NCI-H1930 (cell line): ENCODE results near the gene RRP1.

Experiments
- DNase-seq, 2 experiments: peaks; one replicate each; lab custom pipeline; 2025; lab: John Stamatoyannopoulos, UW

RRP1 gene, protein sequence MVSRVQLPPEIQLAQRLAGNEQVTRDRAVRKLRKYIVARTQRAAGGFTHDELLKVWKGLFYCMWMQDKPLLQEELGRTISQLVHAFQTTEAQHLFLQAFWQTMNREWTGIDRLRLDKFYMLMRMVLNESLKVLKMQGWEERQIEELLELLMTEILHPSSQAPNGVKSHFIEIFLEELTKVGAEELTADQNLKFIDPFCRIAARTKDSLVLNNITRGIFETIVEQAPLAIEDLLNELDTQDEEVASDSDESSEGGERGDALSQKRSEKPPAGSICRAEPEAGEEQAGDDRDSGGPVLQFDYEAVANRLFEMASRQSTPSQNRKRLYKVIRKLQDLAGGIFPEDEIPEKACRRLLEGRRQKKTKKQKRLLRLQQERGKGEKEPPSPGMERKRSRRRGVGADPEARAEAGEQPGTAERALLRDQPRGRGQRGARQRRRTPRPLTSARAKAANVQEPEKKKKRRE

DNA sequence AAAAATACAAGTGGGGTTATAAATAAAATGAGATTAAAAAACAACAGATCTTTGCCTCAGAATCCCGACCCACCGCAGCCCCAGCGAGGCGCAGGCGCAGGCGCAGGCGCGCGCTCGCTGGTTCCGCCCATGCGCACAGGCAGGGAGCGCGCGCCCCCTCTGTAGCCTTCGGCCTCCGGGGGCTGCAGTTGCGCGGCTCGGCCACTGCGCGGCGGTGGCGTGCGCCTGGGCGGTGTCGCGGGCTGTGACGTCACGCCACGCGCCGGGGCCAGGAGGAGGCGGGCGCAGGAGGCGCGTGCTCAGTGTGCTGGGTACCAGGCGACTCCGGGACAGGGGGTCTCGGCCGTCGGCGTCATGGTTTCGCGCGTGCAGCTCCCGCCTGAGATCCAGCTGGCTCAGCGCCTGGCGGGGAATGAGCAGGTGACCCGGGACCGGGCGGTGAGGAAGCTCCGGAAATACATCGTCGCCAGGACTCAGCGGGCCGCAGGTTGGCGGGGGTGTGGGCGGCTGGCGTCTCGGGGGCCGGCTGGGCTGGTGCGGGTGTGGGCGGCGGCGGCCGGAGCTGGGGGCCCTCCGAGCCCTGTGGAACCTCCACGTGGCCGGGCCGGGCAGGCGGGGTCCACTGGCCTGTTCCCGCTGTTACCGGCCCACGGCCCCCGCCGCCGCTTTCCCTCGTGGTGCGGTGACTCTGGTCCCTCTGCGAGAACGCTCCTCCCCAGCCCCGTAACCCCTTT lies at the start of gene RRP1:
RRP1 (plus strand) TSS at position 302 of the 734 bp plus-strand sequence; CDS start at position 355, 53 bp downstream.
- DNase-seq: peak; percentile 78 to 91

DNA sequence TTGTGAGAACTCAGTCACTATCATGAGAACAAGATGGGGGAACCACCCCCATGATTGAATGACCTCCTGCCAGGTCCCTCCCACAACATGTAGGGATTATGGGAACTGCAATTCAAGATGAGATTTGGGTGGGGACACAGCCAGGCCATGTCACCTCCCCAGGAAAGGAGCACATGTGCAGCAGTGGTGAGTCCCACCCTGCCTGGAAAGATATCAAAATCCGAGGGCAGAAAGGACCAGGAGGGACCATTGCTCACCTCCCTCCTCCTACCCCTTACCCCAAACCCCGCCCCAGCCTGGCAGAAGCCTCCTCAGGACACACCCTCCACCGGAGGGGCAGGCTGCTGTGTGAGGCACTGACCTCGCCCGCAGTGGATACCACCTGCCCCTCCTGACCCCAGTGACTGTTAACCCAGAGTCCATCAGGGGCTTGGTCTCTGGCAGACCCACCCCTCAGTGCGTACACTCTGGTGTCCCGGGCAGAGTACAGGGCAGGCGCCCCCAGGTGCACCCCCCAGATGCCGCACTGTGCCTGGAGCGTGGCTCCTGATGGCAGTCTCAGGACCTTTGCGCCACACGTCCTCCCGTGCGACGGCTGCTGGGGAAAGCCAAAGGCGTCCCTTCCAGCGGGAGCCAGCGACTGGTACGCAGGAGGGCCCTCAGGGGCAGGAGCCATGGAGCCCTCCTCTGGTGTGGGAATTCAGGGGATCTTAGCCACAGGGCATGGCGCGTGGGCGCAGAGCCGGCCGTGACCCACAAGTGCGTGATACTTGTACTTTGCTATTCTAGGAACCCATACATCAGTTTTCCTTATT lies 49.5 kb upstream of the RRP1 start:
- no peak for DNase-seq

DNA sequence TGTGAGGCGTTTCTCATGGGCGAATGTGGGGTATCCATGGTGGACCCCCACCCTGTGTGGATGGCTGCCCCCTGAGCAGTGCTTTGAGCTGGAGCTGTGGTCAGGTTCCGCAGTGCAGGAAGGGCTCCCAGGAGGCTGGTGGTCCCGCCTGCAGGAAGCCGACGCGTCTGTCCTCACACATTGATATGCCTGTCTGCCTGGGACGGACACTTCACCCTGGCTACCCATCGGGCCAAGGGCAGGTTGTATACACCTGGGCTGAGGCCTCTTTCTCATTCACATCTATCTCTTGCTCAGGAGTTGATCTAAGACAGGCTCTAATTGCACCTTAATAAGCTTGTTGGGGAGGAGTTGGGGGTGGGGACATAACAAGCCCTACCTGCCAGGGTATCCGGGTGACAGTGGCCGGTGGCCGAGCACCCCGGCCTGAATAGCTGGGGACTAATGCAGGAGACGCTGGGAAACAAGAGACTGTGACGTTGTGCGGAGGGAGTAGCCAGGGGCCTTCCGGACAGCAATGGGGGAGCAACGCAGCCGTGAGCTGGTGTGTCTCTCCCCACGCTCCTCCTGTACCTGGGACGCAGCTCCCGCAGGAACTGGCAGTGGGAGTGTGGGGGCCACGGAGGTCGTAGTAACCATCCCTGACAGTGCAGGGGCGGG lies 48.8 kb upstream of the RRP1 start:
- peak; percentile 74 to 82 for DNase-seq

DNA sequence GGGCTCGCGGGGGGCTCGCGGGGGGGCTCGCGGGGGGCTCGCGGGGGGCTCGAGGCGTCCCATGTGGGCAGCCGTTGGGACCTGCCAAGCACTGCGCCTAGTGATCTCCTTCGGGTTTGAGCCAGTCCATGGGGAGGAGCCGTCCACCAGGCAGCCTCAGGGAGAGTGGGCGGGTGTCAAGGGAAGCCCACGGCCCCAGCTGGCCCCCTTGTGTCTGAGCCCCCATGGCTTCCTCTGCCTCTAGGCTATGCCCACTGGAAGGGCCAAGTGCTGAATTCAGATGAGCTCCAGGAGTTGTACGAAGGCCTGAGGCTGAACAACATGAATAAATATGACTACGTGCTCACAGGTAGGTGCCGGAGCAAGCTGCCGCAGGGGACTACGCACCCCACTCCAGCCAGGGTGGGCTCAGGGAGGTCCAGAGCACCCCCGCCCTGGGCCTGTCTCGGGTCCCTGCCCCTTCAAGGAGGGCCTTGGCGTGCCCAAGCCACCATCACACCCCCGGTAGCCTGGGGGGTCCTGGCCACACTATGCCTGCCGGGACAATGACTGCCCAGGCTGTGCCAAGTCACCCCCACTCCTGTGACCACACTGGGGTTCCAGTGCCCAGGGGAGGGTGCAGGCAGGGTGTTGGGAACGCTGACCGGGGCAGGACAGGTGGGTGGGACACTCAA lies 47.8 kb upstream of the RRP1 start:
- DNase-seq: no peak

DNA sequence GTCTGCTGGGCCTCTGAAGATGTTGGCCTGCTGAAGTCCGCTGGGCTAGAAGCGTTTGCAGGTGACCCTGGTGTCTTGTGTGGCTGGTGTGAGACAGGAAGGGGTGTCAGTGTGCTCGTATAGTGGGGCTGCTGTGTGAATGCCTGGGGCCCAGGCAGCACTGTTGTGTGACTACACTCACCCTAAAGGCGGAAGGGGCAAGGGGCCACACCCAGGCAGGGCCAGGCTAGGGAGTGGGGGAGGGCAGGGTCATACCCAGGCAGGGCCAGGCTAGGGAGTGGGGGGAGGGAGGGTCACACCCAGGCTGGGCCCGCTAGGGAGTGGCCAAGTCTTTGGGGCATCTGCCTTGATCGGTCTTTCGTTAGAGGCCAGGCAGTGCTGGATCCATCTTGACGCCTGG lies 45.4 kb upstream of the RRP1 start:
- DNase-seq: no peak

DNA sequence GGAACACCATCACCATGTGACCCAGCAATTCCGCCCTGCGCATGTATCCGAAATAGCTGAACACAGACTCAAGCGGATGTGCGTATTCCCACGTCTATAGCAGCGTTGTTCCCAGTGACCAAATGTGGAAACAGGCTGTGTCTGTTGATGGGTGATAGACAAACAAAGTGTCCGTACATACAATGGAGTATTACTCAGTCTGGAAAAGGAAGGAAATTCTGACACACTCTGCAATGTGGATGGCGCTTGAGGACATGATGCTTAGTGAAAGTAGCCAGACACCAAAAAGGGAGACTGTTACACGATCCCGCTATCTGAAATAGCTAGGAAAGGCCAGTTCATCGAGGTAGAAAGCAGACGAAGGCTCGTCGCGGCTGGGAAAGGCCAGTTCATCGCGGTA lies 44.7 kb upstream of the RRP1 start:
- no peak for DNase-seq

DNA sequence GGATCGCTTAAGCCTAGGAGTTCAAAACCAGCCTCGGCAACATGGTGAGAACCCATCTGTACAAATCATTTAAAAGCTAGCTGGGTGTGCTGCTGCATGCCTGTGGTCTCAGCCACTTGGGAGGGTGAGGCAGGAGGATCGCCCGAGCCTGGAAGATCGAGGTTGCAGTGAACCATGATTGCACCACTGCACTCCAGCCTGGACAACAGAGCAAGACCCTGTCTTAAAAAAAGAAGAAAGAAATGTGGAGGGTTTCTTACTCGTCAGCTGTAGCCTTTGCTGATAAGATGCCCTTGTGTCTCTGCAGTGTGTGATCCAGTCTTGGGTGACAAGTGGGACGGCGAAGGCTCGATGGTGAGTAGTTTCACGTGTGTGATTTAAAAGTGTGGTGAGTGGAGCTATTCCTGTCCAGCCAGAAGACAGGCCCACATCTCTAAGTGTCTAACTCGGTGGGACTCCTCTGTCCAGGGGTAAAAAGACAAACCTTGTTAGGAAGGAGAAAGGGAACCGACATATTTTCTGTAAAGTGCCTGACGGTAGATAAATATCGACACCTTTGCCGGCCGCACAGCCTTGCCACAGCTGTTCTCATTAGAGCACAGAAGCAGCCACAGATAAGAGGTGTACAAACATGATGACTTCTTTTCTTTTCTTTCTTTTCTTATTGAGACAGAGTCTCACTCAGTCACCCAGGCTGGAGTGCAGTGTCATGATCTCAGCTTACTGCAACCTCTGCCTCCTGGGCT lies 43.4 kb upstream of the RRP1 start:
- no peak for DNase-seq

DNA sequence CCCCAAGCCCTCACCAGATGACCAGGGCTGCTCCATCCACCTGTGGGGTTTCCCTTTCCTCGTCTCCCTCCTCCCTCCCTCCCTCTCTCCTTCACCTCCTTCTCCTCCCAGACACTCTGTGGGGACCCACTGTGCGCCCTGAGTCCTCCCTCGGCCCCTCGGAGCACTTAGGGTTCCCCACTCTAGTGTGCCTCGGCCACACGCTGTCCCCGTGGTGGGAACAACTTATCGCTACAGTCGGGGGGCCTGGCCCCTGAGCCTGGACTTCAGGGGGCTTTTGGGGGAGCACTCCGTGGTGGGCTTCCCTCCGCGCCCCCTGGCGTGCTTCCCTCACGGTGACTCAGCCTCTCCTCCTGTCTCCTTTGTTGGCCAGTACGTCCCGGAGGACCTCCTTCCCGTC lies 40.8 kb upstream of the RRP1 start:
- DNase-seq: no peak

DNA sequence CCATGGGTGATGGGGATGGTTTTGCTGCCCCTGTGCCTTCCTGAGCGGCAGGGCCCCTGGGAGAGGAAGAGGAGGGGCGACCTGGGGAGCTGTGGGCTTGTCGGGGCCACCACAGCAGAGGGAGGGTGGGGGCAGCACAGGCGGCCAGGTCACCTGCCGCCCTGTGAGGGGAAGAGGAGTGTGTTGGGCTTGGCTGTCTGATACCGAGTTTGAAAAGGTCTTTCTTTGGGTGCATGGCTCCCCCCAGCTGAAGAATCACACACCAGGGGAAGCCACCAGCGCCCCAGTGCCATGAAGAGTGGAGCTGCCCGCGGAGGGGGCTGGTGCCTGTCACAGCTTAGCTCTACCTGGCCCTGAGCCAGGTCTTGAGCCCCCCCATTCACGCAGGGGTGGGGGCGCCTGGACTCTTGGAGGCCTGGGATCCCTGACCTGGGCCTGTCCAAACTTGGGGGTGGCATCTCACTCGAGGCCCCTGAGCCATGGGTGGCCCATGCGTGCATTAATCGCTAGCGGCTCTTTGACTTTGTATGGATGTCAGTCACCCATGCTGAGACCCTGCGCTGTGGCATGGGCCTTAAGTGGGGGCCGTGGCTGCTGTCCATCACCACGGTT lies 39.6 kb upstream of the RRP1 start:
- DNase-seq: no peak

DNA sequence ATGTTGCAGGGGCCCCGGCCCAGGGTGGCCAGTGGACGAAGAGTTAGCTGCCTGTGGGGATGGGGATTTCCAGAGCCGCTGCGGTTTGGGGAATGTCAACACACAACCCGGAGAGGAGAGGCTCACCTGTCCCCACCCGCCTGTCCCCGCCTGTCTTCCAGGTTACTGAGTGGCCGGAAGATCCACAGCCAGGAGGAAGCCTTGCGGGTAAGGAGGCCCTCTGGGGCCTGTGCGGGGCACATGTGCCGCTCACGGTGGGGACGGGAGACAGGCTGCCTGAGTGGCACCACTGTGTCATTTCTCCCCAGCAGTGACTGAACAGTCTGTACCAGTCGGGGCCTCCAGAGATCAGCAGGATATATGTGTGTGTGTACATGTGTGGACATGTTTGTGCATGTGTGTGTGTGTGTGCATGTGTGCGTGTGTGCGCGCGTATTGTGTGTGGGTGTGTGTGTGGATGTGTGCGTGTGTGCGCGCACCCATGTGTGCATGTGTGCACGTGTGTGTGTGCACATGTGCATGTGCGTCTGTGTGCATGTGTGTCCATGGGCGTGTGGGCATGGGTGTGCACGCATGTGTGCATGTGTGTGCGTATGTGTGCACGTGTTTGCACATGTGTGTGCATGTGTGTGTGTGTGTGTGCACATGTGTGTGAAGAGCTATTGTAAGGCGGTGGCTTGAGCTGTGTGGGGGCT lies 38.9 kb upstream of the RRP1 start:
- DNase-seq: no peak

DNA sequence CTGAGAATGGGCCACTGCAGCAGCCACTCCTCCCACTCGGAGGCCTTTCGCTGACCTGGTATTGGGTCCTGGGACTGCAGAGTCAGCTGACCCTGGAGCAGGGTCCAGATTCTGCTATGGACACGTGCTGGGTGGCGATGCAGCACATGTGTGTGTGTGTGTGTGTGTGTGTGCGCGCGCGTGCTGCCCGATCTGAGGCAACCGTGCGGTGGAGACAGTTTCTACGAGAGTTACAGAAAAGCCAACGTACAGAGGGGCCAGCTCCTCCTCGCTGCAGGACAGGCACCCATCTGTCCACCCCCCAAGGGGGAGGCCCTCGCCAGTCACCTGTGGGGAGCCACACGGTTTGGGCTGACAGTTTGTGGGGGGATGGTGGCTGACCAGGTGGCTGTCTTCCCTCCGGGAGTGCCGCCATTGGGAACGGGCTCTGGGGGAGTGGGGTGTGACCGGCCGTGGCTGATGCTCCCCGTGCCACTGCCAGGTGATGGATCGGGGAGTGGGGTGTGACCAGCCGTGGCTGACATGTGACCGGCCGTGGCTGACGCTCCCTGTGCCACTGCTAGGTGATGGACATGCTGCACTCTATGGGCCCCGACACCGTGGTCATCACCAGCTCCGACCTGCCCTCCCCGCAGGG lies 37.3 kb upstream of the RRP1 start:
- DNase-seq: no peak

DNA sequence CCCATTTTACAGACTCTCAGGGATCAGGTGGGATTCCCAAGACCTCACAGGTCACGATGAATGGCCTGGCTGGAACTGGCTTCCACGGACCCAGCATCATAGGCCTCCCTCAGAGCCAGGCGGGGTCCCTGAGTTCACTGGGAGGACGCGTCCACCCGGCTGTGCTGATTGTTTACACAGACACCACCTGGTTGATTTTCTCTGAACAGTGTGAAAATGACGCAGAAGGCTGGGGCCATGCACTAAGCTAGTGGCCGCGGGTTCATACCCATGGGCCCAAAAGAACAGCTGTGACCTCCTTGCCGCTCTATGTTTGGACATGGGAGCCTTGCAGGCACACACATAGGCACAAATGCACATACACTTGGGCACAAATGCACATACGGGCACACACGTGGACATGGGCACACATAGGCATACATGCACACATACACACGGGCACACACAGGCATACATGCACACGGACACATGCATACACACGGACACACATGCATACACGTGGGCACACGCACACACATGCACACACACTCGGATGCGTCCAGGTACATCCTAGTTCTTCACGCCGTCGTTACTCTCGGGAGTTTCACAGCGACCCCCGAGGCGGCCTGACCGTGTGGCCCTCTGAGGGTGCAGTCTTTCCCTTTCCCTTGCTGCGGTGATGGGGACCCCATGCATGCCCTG lies 36.5 kb upstream of the RRP1 start:
- no peak for DNase-seq

DNA sequence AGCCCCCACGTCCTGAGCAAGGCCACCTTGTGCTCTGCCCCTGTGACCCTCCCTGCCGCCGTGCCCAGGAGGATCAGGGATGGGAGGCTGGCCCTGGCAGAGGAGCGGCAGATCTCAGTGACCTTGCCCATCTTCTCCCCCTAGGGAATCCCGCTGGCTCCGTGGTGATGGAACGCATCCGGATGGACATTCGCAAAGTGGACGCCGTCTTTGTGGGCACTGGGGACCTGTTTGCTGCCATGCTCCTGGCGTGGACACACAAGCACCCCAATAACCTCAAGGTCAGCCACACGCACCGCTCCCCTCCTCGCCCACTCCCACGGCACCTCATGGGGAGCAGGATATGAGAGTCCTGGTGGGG lies 36.0 kb upstream of the RRP1 start:
- no peak for DNase-seq

DNA sequence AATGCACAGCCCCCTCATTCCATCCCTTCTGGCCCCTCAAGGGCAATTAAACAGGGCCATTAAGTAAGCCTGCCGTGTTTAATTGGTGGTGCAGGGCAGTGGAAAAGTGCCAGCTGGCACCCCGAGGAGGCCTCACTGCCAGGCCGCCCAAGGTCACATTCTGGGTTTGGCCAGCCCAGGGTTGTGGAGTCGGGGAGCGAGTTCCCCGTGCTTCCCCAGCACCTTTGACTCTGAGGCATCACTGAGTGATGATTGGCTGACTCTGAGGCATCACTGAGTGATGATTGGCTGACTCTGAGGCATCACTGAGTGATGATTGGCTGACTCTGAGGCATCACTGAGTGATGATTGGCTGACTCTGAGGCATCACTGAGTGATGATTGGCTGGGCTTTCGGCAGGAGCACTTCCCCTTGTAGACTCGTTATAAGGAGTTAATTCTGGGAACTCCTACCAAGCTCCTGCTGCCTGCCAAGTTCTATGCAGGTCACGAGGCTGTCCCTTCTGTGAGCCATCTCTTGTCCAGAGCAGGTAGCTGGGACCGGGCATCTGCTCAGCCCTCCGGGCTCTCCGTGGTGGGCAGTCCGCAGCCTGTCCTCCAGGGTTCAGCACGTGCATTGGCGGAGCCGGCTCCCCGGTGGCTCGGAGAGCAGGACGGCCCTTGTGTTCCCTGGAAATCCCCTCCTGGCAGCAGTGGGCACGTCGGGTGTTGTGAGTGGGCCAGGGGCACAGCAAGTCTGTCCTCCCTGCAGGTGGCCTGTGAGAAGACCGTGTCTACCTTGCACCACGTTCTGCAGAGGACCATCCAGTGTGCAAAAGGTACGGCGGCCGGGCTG lies 34.2 kb upstream of the RRP1 start:
- DNase-seq: no peak

DNA sequence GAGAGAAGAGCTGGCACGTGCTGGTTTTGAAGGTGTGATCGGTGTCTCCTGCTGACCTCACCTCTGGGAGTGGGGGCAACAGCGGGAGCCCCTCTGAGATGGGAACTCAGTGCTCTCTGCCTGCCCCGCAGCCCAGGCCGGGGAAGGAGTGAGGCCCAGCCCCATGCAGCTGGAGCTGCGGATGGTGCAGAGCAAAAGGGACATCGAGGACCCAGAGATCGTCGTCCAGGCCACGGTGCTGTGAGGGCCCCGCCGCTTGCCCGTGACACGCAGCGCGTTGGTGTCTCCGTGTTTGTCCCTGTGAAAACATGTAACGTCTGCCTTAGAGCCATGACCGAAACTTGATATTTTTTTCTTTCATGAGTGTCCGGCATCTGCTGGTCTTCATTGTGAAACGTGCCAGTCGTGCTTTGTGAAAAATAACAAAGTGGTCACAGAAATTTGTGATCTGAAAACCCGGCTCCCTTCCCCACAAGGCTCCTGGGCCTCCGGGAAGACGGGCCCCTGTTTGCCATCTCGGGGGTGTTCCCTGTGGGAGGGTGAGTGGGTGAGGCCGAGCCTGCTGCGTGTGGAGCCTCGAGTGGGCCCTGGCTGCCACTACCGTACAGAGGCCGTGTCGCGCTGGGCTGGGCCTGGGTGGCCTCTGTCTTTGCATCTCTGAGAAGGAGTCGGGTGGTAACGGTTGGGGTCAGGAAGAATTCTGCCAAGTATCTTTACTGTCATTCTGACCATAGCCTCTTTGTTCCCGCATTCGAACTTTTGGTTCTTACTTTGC lies 33.4 kb upstream of the RRP1 start:
- DNase-seq: no peak

DNA sequence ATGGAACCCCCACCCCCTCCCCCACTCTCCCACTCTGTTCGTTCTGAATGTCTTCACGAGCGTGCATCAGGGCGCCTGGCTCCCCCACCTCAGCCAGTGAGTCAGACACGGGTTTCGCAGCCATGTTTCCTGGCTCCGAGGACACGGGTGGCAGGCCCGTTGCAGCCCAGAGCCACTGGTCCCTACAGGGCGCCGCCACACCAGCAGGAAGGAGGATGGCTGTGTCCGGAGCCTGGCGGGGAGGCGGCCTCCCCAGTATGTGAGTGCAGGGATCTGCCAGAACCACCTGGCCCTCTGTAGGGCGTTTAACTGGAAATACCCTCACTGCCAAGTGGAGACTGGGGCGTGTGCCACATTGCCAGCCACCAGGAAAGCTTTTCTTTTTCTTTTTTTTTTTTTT lies 31.8 kb upstream of the RRP1 start:
- no peak for DNase-seq

DNA sequence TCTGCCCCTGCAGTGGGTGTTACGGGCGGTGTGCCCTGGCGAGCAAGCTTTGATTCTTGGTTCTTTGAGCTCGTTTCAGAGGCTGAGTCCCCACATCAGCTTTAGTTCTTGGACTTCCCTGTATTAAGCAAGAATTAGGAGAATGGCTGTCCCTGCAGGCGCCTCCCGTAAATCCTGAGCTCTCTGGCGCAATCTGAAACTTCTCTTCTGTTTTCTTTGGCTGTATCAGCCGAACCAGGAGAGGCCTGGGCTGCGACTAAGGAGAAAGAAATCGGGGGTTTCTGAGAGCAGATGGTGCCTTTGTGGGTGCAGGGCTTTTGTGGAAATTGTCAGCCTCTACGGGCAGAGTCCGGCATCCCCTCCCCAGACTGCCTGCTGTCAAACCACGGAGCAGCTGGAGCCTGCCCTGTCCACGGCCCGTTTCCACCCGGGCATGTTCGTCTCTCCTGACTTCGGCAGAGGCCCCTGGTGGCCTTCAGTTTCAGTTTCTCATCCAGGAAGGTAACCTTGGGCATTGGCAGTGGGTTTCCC lies 31.2 kb upstream of the RRP1 start:
- DNase-seq: no peak
